Upper lobe of left lung (tissue), 6 donors: ENCODE results near the gene ST14. TPM values are rescaled to one million over a fixed set of nuclear protein-coding genes. Genes with fewer than 3 reads are reported as not detected.

Experiments used
- ATAC-seq, 2 donors: fragments of 200-7000 bp; cut with Tn5 transposase; one replicate each; pipeline ENCODE4 v1.9.1; 2022; ENCODE audit warnings: mild to moderate bottlenecking in 2 of 2, moderate library complexity in 2 of 2; ENCODE audit not compliant: low FRiP score in 2 of 2
- DNase-seq, 2 donors: peaks; one replicate each; pipeline ENCODE4 v3.0.0-alpha.2; 2019 to 2020
- H3K27ac ChIP-seq, 4 donors: fragments of 200-600 bp; sonication (generic); one replicate each; pipeline ENCODE4 v1.5.1; 2016 to 2019
- H3K27me3 ChIP-seq, 4 donors: fragments of 200-600 bp; sonication (generic); one replicate each; pipeline ENCODE4 v1.5.1; 2017 to 2019
- H3K36me3 ChIP-seq, 4 donors: fragments of 200-600 bp; sonication (generic); one replicate each; pipeline ENCODE4 v1.5.1; 2016 to 2019
- H3K4me1 ChIP-seq, 4 donors: fragments of 200-600 bp; sonication (generic); one replicate each; pipeline ENCODE4 v1.5.1; 2018 to 2019
- H3K4me3 ChIP-seq, 4 donors: fragments of 200-600 bp; sonication (generic); one replicate each; pipeline ENCODE4 v1.5.1; 2017 to 2019; ENCODE audit warnings: mild to moderate bottlenecking in 2 of 4, moderate library complexity in 1 of 4
- H3K9me3 ChIP-seq, 4 donors: fragments of 200-600 bp; sonication (generic); one replicate each; pipeline ENCODE4 v1.5.1; 2018 to 2019
- EP300 ChIP-seq, 4 donors: sonication (generic); formaldehyde crosslinking; IDR thresholded peaks; one replicate each; pipeline ENCODE4 v1.5.1; 2017; ENCODE audit warnings: antibody characterized with exemption in 4 of 4, control low read depth in 2 of 4
- POLR2A ChIP-seq, 4 donors: fragments of 450-650 bp; IDR thresholded peaks; one replicate each; pipeline ENCODE4 v1.5.1; 2016 to 2017; ENCODE audit warnings: antibody characterized with exemption in 4 of 4, mild to moderate bottlenecking in 2 of 4
- POLR2AphosphoS5 ChIP-seq, 2 donors: sonication (generic); formaldehyde crosslinking; IDR thresholded peaks; one replicate each; pipeline ENCODE4 v1.5.1; 2017; ENCODE audit warnings: antibody characterized with exemption in 2 of 2
- WGBS, 2 donors: methylation state at CpG; one replicate each; pipeline ENCODE4 v1.1.5; 2017 to 2018; 5-methylcytosine and 5-hydroxymethylcytosine counted together
- total RNA-seq, 6 donors: library from RNA; depleted of rRNA in 4 of 6; stranded (reverse); fragments of >200 nt in 4 of 6; gene quantifications; one replicate each; pipeline versions ENCODE4 v1.1.0 to v1.2.1, GENCODE V29; 2016 to 2021
- TF ChIP-seq, protein P1 (sequence below), 6 experiments: fragments of 450-650 bp in 4 of 6; fragments of 200-600 bp in 2 of 6; sonication (generic) in 2 of 6; IDR thresholded peaks; one replicate each; pipeline ENCODE4 v1.5.1; 2016 to 2019; ENCODE audit warnings: antibody characterized with exemption in 6 of 6
- donor health status: DM: no; HTN: no; CAD: no; lungs with moderate emphysema.
- donor health status: DM: no; HTN: yes; CAD: no; lungs with severe emphysema.

The ST14 gene
- total RNA-seq, 6 donors from 2014 or later: 49.2 to 105 (median 72.1) TPM

- WGBS, 2 donors: 76 to 86% methylated on average over 8 to 14 of the region's 14 CpGs
- Histone ChIP-seq H3K27me3 (no peaks in the 10 kb centered on the region), H3K4me3 (no peak overlapping the region), H3K36me3 (peaks cover 0 to 5% (median 2%) of the 10 kb centered on the region in 4 donors), H3K4me1 (no peaks in the 10 kb centered on the region), H3K9me3 (no peaks in the 10 kb centered on the region), H3K27ac (no peak overlapping the region)
- DNase-seq: no peak
- TF ChIP-seq POLR2A (IDR thresholded peaks at IDR 0.05): no peak
- TF ChIP-seq POLR2AphosphoS5 (IDR thresholded peaks at IDR 0.05): no peak
- TF ChIP-seq, protein P1, sequence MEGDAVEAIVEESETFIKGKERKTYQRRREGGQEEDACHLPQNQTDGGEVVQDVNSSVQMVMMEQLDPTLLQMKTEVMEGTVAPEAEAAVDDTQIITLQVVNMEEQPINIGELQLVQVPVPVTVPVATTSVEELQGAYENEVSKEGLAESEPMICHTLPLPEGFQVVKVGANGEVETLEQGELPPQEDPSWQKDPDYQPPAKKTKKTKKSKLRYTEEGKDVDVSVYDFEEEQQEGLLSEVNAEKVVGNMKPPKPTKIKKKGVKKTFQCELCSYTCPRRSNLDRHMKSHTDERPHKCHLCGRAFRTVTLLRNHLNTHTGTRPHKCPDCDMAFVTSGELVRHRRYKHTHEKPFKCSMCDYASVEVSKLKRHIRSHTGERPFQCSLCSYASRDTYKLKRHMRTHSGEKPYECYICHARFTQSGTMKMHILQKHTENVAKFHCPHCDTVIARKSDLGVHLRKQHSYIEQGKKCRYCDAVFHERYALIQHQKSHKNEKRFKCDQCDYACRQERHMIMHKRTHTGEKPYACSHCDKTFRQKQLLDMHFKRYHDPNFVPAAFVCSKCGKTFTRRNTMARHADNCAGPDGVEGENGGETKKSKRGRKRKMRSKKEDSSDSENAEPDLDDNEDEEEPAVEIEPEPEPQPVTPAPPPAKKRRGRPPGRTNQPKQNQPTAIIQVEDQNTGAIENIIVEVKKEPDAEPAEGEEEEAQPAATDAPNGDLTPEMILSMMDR (IDR thresholded peaks at IDR 0.05): no peak
- no peak for TF ChIP-seq EP300 (IDR thresholded peaks at IDR 0.05)
- no peak for ATAC-seq
Measured at GRCh38 chr11:130188047-130188446, 28.5 kb downstream of the ST14 start.

DNA sequence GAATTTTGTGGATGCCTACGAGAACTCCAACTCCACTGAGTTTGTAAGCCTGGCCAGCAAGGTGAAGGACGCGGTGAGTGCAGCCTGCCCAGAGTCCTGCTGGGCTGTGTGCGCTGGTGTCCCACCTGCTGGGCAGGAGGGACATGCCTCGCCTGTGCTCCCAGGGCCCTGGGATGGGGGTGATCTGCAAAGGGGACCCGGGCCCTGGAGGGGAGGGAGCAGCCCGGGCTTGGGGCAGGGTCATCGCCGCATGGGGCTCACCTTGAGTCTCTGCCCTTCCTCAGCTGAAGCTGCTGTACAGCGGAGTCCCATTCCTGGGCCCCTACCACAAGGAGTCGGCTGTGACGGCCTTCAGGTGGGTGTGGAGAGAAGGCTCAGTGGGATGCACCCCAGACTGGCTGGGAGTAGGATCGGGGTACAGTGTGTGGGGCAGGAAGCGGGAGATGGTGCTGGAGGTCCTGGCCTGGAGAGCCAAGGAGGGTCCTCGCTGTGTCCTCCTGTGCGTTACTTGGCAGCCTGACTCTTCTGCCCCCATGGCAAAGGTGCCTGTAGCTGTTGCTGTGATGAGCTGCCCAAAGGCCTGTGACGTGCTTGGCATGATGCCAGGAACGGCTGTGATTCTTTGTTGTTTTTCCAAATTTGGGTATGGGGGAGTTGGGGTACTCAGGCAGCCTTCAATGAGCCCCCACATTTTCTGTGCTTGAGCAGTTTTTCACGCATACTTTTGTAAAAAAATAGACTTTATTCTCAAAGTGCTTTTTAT is 29.2 kb downstream of the ST14 start:
- TF ChIP-seq POLR2A (IDR thresholded peaks at IDR 0.05): no peak
- TF ChIP-seq EP300 (IDR thresholded peaks at IDR 0.05): no peak
- TF ChIP-seq, protein P1 (IDR thresholded peaks at IDR 0.05): no peak
- TF ChIP-seq POLR2AphosphoS5 (IDR thresholded peaks at IDR 0.05): no peak
- 85 to 92% methylated on average over 12 to 18 of the region's 19 CpGs for WGBS, 2 donors
- peaks cover 0 to 5% (median 2%) of the 10 kb centered on the region in 4 donors for H3K36me3 ChIP-seq
- no peak for DNase-seq
- H3K9me3 ChIP-seq: no peaks in the 10 kb centered on the region
- H3K27ac ChIP-seq: no peak overlapping the region
- ATAC-seq: peak in 1 of 2 donors; percentile 27
- H3K4me1 ChIP-seq: no peaks in the 10 kb centered on the region
- no peak overlapping the region for H3K4me3 ChIP-seq
- no peaks in the 10 kb centered on the region for H3K27me3 ChIP-seq

- 76 to 85% methylated on average over 19 to 32 of the region's 32 CpGs for WGBS, 2 donors
- H3K27ac ChIP-seq: peak overlapping the region in 2 of 4 donors; percentile 31 to 43
- H3K4me1 ChIP-seq: no peaks in the 10 kb centered on the region
- H3K27me3 ChIP-seq: no peaks in the 10 kb centered on the region
- no peak overlapping the region for H3K4me3 ChIP-seq
- TF ChIP-seq EP300 (IDR thresholded peaks at IDR 0.05) (no peak), POLR2A (IDR thresholded peaks at IDR 0.05) (no peak), POLR2AphosphoS5 (IDR thresholded peaks at IDR 0.05) (no peak)
- TF ChIP-seq, protein P1 (IDR thresholded peaks at IDR 0.05): no peak
- DNase-seq (peak in 1 of 2 donors; percentile 82), ATAC-seq (peak in 1 of 2 donors; percentile 49)
- peaks cover 0 to 12% (median 6%) of the 10 kb centered on the region in 4 donors for H3K36me3 ChIP-seq
- no peaks in the 10 kb centered on the region for H3K9me3 ChIP-seq
Measured at GRCh38 chr11:130189492-130190210, 30.1 kb downstream of the ST14 start.

DNA sequence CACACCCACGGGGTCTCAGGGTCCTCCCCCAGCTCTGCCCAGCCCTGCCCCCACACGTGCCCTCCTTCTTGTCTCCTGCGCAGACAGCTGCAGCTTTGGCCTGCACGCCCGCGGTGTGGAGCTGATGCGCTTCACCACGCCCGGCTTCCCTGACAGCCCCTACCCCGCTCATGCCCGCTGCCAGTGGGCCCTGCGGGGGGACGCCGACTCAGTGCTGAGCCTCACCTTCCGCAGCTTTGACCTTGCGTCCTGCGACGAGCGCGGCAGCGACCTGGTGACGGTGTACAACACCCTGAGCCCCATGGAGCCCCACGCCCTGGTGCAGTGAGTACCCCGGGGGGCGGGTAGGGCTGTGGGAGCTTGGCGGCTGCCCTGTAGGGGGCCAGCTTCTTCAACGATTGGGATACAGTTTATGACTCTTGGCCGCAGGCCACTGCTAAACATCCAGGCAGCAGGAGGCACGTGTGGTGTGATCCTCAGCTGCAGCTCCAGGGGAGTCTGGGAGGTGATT is 30.8 kb downstream of the ST14 start:
- Histone ChIP-seq H3K4me1 (no peaks in the 10 kb centered on the region), H3K4me3 (no peak overlapping the region), H3K27ac (peak overlapping the region in 2 of 4 donors; percentile 31 to 43), H3K9me3 (no peaks in the 10 kb centered on the region), H3K27me3 (no peaks in the 10 kb centered on the region), H3K36me3 (peaks cover 0 to 15% (median 6%) of the 10 kb centered on the region in 4 donors)
- ATAC-seq (no peak), DNase-seq (no peak)
- TF ChIP-seq POLR2AphosphoS5 (IDR thresholded peaks at IDR 0.05) (no peak), EP300 (IDR thresholded peaks at IDR 0.05) (no peak), POLR2A (IDR thresholded peaks at IDR 0.05) (no peak)
- TF ChIP-seq, protein P1 (IDR thresholded peaks at IDR 0.05): no peak
- 91 to 93% methylated on average over 19 to 24 of the region's 29 CpGs for WGBS, 2 donors
